HG02588 (cell line): ENCODE results near the gene P4HA2.

Experiments used
- ATAC-seq: cut with Tn5 transposase; IDR thresholded peaks from one replicate; pipeline ENCODE4 v1.9.1; 2021; ENCODE audit warnings: mild to moderate bottlenecking, moderate library complexity; ENCODE audit not compliant: unreplicated experiment

P4HA2 gene

DNA sequence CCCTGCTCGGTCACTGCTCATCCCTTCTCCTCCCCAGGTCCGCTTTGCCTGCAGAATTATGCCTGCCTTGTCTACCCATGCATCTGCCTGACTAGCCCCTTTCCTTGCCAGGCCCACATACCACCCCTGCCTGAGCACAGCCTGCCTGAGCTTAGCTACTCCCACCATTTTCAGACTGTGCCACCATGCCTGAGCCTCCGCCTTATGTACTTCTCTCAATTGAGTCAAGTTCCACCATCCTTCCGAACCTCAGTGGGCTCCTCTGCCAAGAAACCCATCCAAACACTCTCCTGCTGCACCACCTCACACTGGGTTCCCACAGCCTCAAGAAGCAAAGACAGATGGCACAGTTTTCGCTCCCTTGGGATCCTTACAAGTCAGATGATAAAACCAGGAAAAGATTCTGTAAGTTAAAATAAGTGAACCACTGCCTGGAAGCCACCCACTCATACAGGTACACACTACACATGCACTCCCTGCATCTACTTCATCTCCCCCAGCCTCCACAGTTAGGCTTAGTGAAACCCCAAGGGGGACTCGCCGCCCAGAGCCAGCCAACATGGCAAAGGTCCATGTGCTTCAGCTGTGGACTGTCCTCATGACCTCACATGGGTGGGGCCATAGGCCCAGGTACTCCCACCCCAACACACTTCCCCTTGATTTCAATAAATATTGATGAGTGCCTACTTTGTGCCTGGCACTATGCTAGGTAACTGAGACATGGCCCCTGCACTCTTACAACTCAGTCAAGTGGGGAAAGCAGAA, 23.1 kb downstream of the P4HA2 start:
- ATAC-seq, result no peak

DNA sequence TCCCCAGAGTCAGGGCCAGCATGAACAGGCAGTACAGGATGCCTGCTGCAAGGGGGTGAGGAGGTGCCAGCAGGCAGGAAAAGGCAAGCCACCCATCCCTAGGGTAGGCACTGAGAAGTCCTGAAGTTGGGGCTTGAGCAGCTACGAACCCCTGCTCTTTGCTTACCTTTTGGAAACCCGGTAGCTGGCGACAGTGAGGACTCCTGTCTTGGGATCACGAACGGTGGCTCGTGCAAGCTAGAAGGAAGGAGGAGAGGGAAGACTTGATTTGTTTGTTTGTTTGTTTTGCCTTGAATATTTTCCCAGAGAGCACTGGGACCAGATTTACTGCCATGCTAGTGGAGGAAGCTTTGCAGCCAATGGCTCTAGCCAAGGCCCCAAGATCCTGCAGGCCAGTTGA, 23.7 kb downstream of the P4HA2 start:
- no peak for ATAC-seq

DNA sequence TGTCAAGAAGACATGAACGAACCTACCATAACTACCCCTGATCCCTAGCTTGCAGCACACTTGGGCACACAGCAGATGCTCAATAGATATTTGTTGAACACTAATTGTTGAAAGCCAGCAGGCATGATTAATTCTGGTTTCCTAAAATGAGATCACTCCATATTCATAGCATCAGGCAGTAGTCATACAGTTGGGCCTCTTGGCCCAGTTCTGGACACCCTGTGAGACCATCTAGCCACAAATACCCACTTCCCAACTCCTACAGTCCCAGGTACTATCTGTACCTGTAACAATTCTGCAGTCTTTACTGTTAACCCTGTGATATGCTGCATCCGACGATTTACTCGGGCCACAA, 24.2 kb downstream of the P4HA2 start:
- ATAC-seq, result no peak

DNA sequence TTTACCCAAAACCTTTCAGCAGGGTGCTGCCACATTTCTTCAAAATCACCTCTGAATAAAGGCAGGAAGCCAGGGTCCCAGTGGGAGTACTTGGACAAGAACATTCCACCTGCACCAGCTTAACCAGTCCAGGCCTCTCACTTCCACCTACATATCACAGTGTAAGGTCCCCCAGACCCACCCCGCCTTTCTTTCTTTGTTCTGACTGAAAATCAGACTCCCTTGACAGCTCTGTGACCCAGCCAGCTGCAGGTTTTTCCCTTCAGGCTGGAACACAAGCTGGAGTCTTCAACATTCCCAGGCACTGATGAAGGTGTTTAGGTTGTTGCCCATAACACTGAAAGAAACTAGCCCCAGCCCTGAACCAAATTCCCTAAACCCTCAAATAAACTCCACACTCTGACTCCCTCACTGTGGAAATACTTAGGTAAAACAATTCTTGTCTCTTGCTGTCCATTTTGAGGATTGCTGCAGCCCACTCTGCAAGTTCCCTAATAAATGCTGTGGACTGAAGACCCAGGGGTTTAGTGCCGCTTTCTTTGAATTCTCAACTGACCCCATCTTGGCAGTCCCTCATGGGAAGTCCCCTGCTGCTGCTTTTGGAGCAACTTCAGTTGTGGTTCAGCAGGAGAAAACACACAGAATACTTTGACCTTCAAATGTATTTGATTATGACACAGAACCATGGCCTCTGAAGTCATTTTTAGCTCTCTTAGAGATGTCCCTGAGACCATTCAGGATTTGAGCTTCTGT, 24.8 kb downstream of the P4HA2 start:
- ATAC-seq, result no peak

DNA sequence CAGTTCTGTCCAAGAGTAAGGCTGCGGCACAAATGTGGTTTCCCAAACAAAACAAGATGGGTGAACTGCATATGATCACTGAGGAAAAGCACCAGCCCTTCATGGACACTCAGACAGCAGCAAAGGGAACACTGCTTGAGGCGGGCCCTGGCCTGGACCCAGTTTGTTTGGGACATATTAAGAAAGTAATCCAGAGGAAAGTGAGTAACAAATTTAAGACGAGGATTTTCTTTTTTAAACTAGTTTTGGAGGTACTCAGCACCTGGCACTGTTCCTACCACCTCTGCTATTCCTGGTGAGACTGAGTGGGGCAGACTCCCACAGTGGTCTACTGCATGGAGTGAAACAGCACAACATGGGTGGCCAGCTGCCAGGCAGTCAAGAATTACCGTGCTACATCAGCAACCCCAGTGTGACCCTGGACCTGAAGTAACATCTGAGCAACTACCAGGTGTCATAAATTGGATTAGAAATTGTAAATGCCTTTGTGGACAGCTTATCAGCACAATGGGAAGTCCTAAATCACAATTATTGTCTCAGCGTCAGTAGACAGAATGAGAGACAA, 28.5 kb downstream of the P4HA2 start:
- ATAC-seq, result no peak

DNA sequence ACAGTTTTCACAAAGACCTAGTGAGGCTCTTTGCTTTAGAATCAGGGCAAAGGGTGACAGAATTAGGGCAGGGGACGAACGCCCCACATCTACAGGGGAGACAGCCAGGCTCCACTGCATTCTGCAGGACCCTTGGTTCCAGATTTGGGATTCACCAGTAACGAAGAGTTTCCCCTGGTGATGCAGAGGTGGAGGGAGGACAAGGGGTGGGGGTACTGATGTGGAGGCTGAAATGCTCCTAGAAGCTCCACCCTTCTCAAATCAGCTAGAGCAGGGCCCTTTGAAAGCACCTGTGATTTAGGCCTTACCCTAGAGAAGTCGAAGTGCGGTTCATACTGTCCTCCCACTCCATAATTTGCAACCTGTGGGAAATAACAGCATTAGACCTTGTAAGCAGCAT, 29.1 kb downstream of the P4HA2 start:
- no peak for ATAC-seq

DNA sequence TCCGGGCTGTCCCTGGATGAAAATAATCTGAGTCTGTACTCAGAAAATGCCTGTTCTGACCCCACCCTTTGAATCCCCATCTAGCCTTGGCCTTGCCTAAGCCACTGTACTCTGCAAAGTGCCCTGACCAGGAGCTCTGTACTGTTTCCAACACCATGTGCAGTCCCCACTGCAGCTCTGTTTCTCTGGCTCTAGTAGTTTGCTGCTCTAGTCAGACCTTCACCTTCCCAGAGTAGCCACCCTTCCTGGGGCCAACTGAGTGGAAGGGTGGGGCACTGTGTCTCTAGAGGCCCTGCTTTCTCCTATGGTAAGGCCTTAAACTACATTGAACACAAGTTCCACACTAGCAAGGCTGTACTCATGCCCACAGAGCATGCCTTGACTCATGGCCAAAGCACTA, 31.9 kb downstream of the P4HA2 start:
- ATAC-seq, result no peak

DNA sequence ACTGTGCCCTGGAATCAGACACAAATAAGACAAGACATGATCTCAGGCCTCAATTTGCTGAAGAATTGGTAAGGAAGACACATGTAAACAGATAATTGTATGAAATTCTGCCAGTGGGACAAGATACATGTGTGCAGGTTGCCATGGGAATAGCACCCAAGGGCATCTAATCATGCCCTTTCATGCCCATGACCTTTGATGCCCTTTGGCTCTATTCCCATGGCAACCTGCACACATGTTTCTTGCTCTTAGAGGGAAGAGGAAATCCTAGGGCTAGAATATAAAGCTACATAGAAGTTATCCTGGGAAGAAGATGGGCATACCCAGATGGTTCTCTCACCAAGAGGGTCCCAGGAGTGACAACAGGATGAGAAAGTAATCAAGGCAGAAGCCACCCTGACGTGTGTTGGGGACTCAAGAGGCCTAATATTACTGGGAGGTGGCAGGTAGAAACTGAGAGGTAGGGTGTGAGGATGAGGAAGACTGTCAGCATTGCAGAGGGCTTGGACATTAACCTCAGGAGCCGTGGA, 34.4 kb downstream of the P4HA2 start:
- ATAC-seq, result no peak

DNA sequence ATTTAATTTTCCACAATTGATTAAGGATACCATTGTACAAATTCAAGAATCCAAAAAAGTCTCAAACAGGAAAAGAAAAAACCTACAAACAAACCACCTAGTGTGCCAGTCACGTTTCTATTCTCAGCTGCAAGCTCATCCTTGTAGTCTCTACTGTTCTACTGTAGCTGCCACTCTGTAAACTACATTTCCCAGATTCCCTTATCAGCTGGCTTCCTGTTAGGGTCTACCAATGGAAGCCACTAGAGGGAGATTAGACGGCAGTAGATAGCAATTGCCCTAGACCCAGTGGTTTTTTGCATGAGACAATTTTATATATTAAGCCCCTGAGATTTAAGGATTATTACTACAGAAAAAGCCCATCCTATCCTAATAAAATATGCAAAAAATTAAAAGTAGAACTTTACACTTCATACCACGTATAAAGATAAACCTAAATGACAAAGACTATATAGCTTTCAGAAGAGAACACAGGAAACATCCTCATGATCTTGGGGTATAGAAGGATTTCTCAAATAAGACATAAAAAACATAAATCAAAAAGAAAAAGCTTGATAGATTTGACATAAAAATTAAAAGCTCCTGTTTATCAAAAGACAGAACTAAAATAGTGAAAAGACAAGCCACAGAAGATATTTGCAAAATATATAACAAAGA, 37.4 kb downstream of the P4HA2 start:
- ATAC-seq, result peak; percentile 79

DNA sequence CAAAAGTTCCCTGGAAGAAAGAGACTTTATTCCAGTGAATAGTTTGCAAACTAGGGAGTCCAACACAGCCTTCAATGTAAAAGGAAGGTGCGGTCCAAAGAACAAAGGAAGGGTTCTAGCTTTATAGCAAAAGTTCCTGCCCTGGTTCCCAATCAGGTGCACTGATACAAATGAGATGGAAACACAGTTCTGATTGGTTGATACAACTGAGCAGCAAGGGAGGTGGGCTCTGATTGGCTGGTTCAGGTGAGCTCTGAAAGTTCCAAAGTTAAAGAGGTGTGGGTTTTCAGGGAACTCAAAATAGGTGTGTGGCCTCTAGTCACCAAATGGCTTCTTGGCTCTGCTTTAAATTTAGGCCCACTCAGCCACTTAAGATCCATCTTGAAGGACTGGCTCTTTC, 43.1 kb downstream of the P4HA2 start:
- no peak for ATAC-seq

DNA sequence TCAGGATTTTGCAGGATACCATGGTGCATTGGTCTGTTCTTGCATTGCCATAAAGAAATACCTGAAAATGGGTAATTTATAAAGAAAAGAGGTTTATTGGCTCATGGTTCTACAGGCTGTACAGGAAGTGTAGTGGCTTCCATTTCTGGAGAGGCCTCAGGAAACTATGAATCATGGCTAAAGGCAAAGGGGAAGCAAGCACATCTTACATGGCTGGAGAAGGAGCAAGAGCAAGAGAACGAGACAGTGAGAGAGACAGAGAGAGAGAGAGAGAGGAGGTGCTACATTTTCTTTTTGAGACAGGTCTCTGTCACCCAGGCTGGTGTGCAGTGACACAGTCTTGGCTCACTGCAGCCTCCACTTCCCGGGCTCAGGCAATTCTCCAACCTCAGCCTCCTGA, 43.9 kb downstream of the P4HA2 start:
- no peak for ATAC-seq

DNA sequence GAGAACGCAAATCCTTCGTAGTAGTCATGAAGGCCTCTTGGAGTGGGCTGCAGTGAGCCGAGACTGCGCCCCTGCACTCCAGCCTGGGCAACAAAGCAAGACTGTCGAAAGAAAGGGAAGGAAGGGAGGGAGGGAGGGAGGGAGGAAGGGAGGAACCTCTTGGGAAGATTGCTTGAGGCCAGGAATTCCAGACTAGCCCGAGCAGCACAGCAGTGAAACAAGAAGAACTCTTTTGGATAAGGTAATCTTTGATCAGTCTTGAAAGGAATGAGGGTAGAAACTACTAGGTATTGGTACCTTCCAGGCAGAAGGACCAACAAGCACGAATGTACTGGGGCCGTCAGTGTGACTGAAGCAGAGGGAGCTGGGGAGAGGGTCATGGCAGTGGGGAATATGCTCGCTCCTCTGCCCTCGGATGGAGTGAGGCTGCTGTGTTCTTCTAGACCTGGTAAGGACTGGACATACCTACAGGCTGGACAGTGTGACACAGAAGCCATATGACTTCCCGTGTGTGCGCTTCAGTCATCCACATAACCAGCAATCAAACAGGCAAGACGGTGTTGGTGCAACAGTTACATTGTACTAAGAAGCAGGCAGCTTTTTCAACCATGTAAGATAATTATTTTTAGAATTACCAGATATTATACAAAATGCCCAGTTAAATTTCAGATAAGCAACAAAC, 45.2 kb downstream of the P4HA2 start:
- no peak for ATAC-seq

DNA sequence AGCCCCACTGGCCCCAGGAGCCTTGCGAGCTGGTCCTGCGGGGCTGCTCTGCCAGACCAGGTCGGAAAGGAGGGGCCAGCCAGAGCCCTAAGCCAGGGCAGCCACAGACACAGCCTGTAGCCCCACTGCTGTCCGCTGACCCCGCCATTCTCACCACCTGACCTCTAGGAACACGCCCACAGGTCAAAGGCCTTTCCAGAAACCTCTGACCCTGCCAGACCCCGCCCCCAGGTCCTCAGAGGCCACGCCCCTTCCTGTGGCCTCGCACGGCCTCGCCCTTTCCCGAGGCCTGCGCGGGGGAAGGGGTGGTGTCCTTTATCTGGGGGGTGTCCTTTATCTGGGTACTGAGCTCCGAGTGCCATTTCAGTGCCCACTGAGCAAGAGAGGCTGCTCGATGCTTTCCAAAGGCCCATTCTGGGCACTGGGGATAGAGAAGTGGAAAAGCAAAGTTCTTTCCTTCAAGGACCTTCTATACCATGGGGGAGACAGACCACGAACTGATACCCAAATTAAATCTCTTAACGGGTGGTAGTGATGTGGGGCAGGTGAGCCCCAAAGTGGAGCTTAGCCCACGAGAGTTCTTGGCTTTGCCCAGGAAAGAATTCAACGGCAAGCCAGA, 46.5 kb downstream of the P4HA2 start:
- no peak for ATAC-seq

DNA sequence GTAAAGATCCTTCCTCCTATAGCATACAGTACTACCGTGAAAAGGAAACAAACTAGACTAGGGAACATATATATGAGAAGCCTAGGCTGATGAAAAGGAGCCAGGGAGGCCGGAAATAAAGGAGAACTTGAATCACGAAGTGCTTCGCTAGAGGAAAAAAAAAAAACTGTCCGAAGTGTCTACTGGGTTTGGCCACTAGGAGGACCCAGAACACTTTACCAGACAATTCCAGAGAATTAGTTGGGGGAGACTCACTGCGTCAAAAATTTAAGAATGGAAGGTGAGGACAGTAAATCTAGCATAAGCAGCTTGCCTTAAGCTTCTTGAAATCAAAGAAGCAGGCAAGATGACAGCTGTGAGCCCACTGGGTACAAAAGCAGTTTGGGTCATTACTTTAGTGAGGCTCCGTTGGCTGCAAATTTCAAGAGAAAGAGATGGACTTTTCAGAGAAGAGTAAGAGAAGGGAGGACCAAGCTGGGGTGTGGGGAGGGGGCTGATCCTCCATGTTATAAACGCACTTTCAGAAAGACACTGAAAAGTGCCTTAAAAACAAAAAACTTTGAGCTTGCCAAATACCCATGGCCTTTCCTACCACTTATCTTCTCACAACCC, 47.4 kb downstream of the P4HA2 start:
- no peak for ATAC-seq

DNA sequence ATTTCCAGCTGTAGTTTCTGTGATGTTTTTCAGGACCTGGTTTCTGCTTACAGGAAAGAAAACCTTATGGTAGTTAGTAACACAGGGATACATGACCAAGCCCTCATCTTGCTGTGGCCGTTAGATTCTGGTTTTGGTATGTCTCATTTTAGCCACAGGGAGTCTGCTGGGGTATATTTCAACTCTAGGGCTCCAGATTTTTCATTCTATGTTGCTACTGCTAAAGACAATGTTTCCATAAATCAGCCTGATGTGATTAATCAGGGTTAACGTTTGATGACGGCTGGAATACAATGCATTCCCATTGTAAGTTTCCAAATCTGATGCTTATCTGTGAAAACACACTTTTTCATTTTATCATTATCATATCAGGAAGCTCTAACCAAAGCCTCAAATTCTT, 48.2 kb downstream of the P4HA2 start:
- no peak for ATAC-seq

DNA sequence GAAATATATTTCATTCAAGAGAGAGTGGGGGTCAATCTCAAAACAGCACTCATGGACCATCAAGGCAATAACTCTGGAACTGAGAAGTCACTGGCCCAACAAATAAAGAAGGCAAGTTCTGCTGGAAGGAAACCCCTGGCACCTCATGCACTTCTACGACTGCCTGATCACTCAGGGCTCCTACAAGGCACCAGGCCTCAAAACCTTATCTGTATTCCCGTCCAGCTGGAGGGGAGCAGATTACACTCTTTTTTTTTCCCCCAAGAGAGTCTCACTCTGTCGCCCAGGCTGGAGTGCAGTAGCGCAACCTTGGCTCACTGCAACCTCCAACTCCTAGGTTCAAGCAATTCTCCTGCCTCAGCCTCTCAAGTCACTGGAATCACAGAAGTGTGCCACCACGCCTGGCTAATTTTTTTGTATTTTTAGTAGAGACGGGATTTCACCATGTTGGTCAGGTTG, 49.9 kb downstream of the P4HA2 start:
- ATAC-seq, result no peak

DNA sequence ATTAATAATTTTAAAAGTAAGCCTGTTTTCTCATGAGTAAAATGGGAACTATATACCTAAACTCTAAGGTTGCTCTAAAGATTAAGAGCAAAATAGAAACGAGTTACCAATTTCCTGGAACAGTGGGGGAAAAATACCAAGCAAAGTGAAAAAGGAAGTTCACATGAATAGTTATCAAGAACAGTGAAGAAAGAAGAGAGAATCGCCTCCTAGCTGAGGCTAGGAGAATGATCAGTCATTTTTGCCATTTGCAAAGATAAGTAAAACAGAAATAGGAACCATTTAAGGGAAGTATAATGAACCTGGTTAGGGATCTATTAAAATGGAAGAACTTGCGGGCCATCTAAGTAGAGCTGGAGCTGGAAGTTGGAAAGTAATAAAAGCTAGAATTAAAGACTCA, 50.7 kb downstream of the P4HA2 start:
- no peak for ATAC-seq

DNA sequence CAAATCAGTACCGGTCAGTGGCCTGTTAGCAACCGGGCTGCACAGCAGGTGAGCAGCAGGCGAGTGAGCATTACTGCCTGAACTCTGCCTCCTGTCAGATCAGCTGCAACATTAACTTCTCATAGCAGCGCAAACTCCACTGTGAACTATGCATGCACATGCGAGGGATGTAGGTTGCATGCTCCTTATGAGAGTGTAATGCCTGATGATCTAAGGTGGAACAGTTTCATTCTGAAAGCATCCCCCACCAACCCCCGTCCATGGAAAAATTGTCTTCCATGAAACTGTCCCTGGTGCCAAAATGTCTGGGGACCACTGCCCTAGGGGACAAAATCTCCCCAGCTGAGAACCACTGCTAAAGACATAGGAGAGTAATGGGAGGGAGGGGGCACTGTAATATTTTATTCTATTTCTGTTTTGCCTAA, 51.1 kb downstream of the P4HA2 start:
- ATAC-seq, result no peak

DNA sequence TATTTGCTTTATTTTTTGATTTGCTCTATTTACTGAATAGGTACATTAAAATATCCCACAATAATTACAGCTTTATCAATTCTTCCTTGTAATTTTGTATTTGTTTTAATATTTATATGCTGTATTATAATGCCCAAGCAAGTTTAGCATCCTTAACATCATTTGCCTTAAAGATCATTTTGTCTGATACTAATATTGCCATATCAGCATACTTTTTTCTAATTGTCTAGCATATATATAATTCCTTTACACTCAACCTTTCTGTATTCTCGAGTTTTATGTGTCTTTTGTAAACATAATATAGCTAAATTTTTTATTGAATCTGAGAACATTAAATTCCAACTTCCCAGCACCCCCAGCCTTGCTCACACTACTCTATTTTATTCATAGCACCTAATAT, 64.7 kb downstream of the P4HA2 start:
- ATAC-seq, result no peak
